ENCODE data around the gene GP1BB. TPM values are rescaled to one million over a fixed set of nuclear protein-coding genes. Genes with fewer than 3 reads are reported as not detected.

The GP1BB gene
- total and polyA plus RNA-seq, 2 of the 4 experiments (the other 2 are of a cell fraction): 0.18 to 1.5 TPM

GRCh38 chr22:19709063-19709769, 14.1 kb upstream of the GP1BB start:
- H4K20me1 ChIP-seq (ENCODE audit: insufficient read depth, low read length): no peaks in the 10 kb centered on the region
- dilution Hi-C loops (cut with HindIII; ENCODE audit: low sequenced_read_pairs, unreplicated experiment): no loop called here
- no peak overlapping the region for H3K4me3 ChIP-seq (ENCODE audit: insufficient read depth, low read depth, low read length)
- in situ Hi-C loops (cut with MboI; ENCODE audit: low sequenced_read_pairs): no loop called here
- H4K8ac ChIP-seq (ENCODE audit: low read depth in 2 of 2, low read length in 2 of 2): no peak overlapping the region
- no peak overlapping the region for H2BK120ac ChIP-seq (ENCODE audit: low read depth, low read length)
- H3K9me1 ChIP-seq (ENCODE audit: insufficient read depth, low read length): no peaks in the 10 kb centered on the region
- H4K5ac ChIP-seq (ENCODE audit: low read depth, low read length): no peak overlapping the region
- H3K18ac ChIP-seq (ENCODE audit: low read depth, low read length): no peak overlapping the region
- H4K91ac ChIP-seq (ENCODE audit: insufficient read depth, low read depth, low read length): no peak overlapping the region
- no peak overlapping the region for H2BK15ac ChIP-seq (ENCODE audit: low read depth, low read length)
- peaks cover 3% of the 10 kb centered on the region; the same call in 1 of the 2 replicates for H3K4me1 ChIP-seq (ENCODE audit: control insufficient read depth, insufficient read depth, low read length)
- WGBS, 2 experiments (ENCODE audit: extremely low coverage in 2 of 2, insufficient read length in 1 of 2): 90% methylated on average over 4 of the region's 19 CpGs; no CpG with 5 or more reads in 1 of the 2 experiments
- H2BK20ac ChIP-seq (ENCODE audit: low read depth, low read length): no peak overlapping the region
- H3K14ac ChIP-seq (replicated peaks; ENCODE audit: low read depth, low read length): no peak overlapping the region
- CTCF ChIA-PET: no interaction called here
- ATAC-seq (ENCODE audit: low read depth) (no peak), DNase-seq (no peak)
- H2AK5ac ChIP-seq (ENCODE audit: low read depth, low read length): no peak overlapping the region
- no peak overlapping the region for H3K27ac ChIP-seq (ENCODE audit: insufficient read depth, low read length)
- TF ChIP-seq, protein P1, sequence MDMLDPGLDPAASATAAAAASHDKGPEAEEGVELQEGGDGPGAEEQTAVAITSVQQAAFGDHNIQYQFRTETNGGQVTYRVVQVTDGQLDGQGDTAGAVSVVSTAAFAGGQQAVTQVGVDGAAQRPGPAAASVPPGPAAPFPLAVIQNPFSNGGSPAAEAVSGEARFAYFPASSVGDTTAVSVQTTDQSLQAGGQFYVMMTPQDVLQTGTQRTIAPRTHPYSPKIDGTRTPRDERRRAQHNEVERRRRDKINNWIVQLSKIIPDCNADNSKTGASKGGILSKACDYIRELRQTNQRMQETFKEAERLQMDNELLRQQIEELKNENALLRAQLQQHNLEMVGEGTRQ (IDR thresholded peaks at IDR 0.05; ENCODE audit: low read depth, low read length): no peak
- TF ChIP-seq CHD1 (IDR thresholded peaks at IDR 0.05; ENCODE audit: low read depth, low read length) (no peak), BHLHE40 (IDR thresholded peaks at IDR 0.05; ENCODE audit: low read depth, low read length) (no peak), RAD21 (IDR thresholded peaks at IDR 0.05; ENCODE audit: low read length) (no peak), SMC3 (IDR thresholded peaks at IDR 0.05; ENCODE audit: low read depth, low read length) (no peak), MXI1 (IDR thresholded peaks at IDR 0.05; ENCODE audit: borderline replicate concordance, low read depth, low read length) (no peak), RFX5 (IDR thresholded peaks at IDR 0.05; ENCODE audit: low read depth, low read length) (no peak), CEBPB (IDR thresholded peaks at IDR 0.05; ENCODE audit: low read depth, low read length) (no peak), POLR2A (IDR thresholded peaks at IDR 0.05; ENCODE audit: low read depth, low read length) (no peak), MAFK (IDR thresholded peaks at IDR 0.05; ENCODE audit: low read depth, low read length) (no peak), ELK1 (IDR thresholded peaks at IDR 0.05; ENCODE audit: borderline replicate concordance, low read depth, low read length) (no peak), FOS (IDR thresholded peaks at IDR 0.05; ENCODE audit: low read depth, low read length) (no peak), RCOR1 (IDR thresholded peaks at IDR 0.05; ENCODE audit: insufficient replicate concordance, low read length) (no peak), CTCF (conservative IDR thresholded peaks at IDR 0.05; ENCODE audit: low read depth, low read length) (no peak), MAZ (IDR thresholded peaks at IDR 0.05; ENCODE audit: borderline replicate concordance, low read depth, low read length) (no peak), NFE2L2 (IDR thresholded peaks at IDR 0.05; ENCODE audit: low read depth, low read length) (no peak)
- peak overlapping the region; percentile 15 for H2AK9ac ChIP-seq (replicated peaks; ENCODE audit: low read depth, low read length, poor library complexity)
- POLR2A ChIA-PET (ENCODE audit: unreplicated experiment): interaction anchor here (0.5 kb wide), 1 partner anchor 340 kb away, joined by 8 read pairs; no protein-coding TSS in a partner anchor
- no peaks in the 10 kb centered on the region for H3K79me1 ChIP-seq (ENCODE audit: low read depth in 1 of 2, low read length in 2 of 2)
- BruUV-seq (replicated peaks): no TSS peak
- intact Hi-C loops (cut with micrococcal nuclease): no loop called here
- no peaks in the 10 kb centered on the region for H3K9me3 ChIP-seq (ENCODE audit: control insufficient read depth, insufficient read depth, low read length)
- no peak overlapping the region for H3K4me2 ChIP-seq (ENCODE audit: low read depth, low read length)
- no peak overlapping the region for H3K56ac ChIP-seq (ENCODE audit: extremely low read depth, insufficient read depth, low read length)
- peaks cover 51% of the 10 kb centered on the region for H3K27me3 ChIP-seq (ENCODE audit: control insufficient read depth, insufficient read depth, low read length)
- no peak overlapping the region for H2AFZ ChIP-seq (replicated peaks; ENCODE audit: low read length, poor library complexity)
- no peak overlapping the region for H3K4ac ChIP-seq (ENCODE audit: low read depth, low read length)
- no peaks in the 10 kb centered on the region for H3K36me3 ChIP-seq (ENCODE audit: control insufficient read depth, insufficient read depth, low read length)
- H3K23ac ChIP-seq (ENCODE audit: low read depth, low read length): no peak overlapping the region
- no peak overlapping the region for H3K9ac ChIP-seq (ENCODE audit: low read depth, low read length)
- no peak overlapping the region for H2BK5ac ChIP-seq (ENCODE audit: low read depth, low read length, poor library complexity, severe bottlenecking)

Data from IMR-90 (cell line).